Measurements from ENCODE around the gene ZNF816.
A peak's percentile ranks its signal among the peaks of the same experiment; 100 is the strongest.

The ZNF816 gene

GRCh38 chr19:53004242-53004641, 41.6 kb upstream of the ZNF816 start:
- no peak for DNase-seq (ENCODE audit: low read depth)
- no peak overlapping the region for H3K4me3 ChIP-seq (ENCODE audit: low read length)
- no peak for TF ChIP-seq CTCF (IDR thresholded peaks at IDR 0.05; ENCODE audit: insufficient read depth, low read depth, low read length, missing control alignments)

GRCh38 chr19:53002479-53002878, 39.8 kb upstream of the ZNF816 start:
- H3K4me3 ChIP-seq (ENCODE audit: low read length), result no peak overlapping the region
- DNase-seq (ENCODE audit: low read depth), result no peak
- TF ChIP-seq CTCF (IDR thresholded peaks at IDR 0.05; ENCODE audit: insufficient read depth, low read depth, low read length, missing control alignments), result no peak

- H3K4me3 ChIP-seq (ENCODE audit: low read length), result no peak overlapping the region
- no peak for DNase-seq (ENCODE audit: low read depth)
- TF ChIP-seq CTCF (IDR thresholded peaks at IDR 0.05; ENCODE audit: insufficient read depth, low read depth, low read length, missing control alignments), result no peak
These were observed 35.3 kb upstream of the ZNF816 start for GRCh38 chr19:52997975-52998374.

- DNase-seq (ENCODE audit: low read depth), result no peak
- TF ChIP-seq CTCF (IDR thresholded peaks at IDR 0.05; ENCODE audit: insufficient read depth, low read depth, low read length, missing control alignments), result no peak
These were observed 33.0 kb upstream of the ZNF816 start for GRCh38 chr19:52995711-52996110.

GRCh38 chr19:52993342-52994178, 30.9 kb upstream of the ZNF816 start:
- TF ChIP-seq CTCF (IDR thresholded peaks at IDR 0.05; ENCODE audit: insufficient read depth, low read depth, low read length, missing control alignments), result peak; percentile 51
- H3K4me3 ChIP-seq (ENCODE audit: low read length), result peak overlapping the region; percentile 35
- DNase-seq (ENCODE audit: low read depth), result peak; percentile 82

More at GRCh38 chr19:52995711-52996110, 33.0 kb upstream of the ZNF816 start:
- H3K4me3 ChIP-seq (ENCODE audit: low read length), result no peak overlapping the region

- DNase-seq (ENCODE audit: low read depth), result no peak
- H3K4me3 ChIP-seq (ENCODE audit: low read length), result peak overlapping the region; percentile 35
- TF ChIP-seq CTCF (IDR thresholded peaks at IDR 0.05; ENCODE audit: insufficient read depth, low read depth, low read length, missing control alignments), result no peak
These were observed 29.7 kb upstream of the ZNF816 start for GRCh38 chr19:52992109-52993004.

Measured in epithelial cell of esophagus (primary cell).